SH-SY5Y (cell line): ENCODE results near the gene RNLS.

ENCODE experiments used
- GATA2 ChIP-seq: IDR thresholded peaks from 2 replicates; pipeline ENCODE4 v1.6.1; 2011; ENCODE audit warnings: mild to moderate bottlenecking, low read depth, low read length
- GATA3 ChIP-seq: IDR thresholded peaks from 2 replicates; pipeline ENCODE4 v1.6.1; 2011; ENCODE audit warnings: low read depth, mild to moderate bottlenecking, low read length, moderate library complexity

- TF ChIP-seq GATA2 (no peak), GATA3 (no peak)
Measured at GRCh38 chr10:88493691-88494483, 89.2 kb downstream of the RNLS start.
